GM19324 (cell line): Measurements from ENCODE around the gene CNGB1.
"Not testable (repeated sequence)": the region's sequence is repeated elsewhere in the genome, so short reads cannot be mapped to it uniquely, and the experiment has no call there.

Source experiments
- ATAC-seq: cut with Tn5 transposase; IDR thresholded peaks from one replicate; pipeline ENCODE4 v1.9.1; 2021; ENCODE audit warnings: mild to moderate bottlenecking, moderate library complexity; ENCODE audit not compliant: unreplicated experiment, low FRiP score

CNGB1 gene

DNA sequence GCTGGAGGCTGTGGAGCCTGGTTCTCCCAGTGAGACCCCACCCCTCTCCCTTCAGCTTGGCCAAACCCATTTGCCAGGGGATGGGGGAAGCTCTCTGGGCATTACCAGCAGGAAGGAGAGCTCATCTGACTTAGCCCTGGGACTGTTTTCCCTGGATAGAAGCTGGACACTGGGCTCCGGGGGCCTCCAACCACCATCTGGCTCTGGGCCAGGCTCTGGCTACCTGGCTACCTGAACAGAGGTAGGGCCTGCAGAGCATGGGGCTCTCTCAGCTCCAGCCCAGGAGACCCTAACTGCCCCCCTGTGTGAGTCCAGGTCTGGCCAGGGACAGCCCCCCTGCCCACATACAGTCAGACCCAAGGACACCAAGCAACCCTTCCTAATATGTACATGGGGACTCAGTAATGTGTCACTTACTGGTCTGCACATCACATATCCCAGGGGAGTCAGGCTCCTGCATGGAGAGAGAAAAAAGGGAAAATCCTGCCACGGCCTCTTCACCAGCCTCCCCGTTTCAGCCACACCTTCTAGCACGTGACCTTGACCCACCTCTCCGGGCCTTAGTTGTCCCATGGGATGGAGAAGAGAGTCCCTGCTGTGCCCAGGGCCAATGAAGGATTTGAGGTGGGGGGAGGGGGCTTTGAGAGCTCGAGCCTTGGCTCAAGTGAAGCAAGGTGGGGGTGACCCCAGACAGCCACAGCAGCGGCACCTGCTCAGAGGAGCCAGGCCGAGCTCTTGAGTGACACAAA, 13.8 kb downstream of the CNGB1 start:
- ATAC-seq, result no peak

DNA sequence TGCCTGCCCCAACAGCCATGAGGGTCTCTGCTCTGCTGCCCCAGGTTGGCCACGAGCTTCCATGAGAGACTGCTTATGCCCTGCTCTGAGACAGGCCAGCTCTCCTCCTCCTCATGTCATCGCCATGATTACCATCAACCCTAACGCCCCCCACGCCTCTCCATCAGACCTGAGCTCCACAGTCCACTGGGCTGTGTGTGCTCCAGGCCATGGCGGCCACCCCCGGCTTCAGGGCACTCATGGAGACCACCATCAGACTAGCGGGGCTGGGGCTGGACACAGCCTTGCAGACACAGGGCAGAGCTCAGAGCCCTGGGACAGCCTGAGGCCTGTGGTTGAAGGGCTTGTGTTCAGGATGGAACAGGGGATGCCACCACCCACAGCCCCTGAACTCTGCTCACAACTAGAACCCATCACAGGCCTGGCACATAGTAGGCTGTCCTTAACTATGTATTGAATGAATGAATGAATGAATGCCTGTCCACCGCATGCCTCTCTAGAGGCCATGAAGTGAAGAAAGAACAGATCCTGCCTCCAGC, 14.6 kb downstream of the CNGB1 start:
- no peak for ATAC-seq

DNA sequence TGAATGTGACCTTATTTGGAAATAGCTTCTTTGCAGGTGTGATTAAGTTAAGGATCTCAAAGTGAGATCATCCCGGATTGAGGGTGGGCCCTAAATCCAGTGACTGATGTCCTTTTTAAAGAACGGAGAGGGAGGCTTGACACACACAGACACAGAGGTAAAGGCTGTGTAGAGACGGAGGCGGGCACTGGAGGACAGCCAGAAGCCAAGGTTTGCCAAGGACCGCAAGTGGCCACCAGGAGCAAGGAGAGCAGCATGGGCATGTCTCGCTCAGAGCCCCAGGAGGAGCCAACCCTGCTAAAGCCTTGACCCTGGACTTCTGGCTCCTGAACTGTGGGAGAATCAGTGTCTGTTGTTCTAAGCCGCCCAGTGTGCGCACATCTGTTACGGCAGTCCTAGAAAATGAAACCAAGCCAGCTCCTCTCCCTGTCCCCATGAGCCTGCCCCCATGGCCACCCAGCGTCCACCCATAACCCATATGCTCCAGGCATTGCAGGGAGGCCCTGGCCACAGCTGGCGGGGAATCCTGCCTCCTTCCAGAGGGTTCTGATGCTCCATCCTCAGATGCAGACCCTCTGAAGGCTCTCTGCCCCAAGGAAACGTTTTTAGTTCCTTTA, 15.2 kb downstream of the CNGB1 start:
- ATAC-seq, result no peak

DNA sequence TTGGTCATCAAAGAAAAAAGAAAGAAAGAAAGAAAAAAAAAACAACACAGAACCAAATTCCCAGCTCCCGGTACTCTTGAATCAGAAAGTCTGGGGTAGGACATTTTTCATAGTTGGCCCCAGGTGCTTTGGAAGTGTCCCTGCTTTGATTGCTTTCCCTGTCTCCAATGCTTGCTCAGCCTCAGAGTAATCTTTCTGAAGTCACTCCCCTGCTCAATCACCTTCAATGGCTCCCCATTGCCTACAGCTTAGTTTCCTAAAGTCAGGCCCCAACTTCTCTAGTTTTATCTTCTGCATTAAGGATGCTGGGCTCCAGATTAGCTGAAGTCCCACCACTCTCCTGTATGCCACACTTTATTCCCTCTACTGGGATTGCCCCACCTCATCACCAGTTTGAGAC, 17.1 kb downstream of the CNGB1 start:
- no peak for ATAC-seq

DNA sequence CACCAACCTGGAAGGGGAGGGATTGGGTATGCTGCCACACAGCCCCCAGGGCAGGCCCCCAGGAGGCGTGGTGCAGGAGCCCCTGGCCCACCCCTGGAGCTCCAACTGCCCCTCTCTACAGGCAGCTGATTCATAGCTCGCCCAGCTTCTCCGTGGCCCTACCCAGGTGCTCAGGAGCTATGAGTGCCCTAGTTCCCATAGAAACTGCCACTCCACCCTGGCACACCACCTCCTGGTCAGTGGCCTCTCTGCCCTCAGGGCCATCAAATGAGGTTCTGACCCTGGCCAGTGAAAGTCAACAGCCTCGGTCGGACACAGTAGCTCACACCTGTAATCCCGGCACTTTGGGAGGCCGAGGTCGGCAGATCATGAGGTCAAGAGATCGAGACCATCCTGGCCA, 18.0 kb downstream of the CNGB1 start:
- no peak for ATAC-seq

DNA sequence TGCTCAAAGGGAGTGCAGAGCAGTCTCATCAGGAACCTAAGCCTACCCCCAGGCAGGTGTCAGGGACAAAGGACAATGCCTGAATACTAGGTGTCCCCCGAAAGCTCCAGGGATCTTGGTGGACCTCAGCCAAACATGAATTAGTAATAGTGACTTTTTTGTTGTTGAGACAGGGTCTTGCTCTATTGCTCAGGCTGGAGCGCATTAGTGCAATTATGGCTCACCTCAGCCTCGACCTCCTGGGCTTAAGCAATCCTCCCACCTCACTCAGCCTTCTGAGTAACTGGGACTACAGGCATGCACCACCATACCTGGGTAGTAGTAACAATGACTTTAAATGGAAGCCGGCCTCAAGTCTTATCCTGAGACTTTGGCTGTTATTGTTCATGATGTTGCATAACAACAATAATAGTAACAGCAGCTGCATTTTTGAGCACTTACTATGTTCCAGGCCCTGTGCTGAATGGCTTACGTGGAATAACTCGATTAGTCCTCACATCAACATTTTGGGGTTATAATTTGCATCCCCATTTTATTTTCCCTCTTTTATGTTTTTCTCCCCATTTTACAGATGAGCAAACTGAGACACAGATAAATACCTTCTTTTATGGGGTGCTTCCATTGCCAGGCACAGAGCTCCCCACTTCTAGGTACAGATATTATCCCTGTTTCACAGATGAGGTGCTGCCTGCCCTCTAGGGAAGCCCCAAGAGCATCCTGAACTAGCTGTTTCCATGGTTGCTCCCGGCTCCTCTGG, 19.5 kb downstream of the CNGB1 start:
- ATAC-seq, result no peak

DNA sequence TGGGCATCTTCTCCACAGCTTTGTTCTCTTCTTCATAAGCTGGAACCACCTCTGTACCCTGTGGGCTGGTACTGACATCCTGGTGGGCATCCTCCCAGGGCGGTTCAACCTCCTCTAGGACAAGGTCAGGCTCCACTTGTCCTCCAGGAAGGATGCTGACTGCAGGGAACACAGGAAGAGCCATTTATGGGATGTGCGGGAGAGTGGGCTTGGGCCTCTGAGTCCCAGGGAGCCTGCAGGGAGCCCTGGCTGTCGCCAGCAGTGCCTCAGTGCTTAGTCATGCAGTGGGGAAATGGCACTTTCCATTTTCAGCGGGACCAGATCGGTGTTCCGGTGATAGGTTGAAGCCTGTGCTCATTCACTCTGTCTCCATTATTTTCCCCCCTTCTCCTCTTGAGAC, 20.5 kb downstream of the CNGB1 start:
- no peak for ATAC-seq

DNA sequence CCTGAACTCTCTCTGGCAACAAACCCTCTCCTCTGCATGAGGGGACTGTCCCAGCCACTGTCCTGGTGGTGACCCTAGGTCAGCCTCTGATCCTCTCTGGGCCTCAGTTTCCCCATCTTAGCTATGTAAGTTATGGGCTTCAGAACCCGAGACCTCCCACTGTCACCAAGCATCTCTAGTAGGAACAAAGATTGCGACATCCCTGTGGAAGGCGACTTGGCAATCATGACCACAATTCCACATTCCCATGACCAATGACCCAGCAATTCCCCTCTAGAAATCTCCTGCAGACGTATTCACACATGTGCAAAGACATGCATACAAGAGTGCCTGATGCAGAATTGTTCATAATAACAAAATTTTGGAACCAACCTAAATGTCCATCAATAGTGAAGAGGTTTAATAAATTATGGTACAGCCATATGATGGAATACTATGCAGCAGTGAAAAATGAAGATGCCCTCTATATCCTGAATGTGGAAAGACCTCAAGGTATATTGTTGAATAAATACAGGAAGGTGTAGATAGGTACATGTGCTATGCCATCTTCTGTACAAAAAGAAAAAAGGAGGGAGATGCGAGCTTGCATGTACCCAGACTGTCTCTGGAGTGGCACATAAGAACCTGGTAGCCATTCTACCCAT, 21.2 kb downstream of the CNGB1 start:
- ATAC-seq, result no peak

DNA sequence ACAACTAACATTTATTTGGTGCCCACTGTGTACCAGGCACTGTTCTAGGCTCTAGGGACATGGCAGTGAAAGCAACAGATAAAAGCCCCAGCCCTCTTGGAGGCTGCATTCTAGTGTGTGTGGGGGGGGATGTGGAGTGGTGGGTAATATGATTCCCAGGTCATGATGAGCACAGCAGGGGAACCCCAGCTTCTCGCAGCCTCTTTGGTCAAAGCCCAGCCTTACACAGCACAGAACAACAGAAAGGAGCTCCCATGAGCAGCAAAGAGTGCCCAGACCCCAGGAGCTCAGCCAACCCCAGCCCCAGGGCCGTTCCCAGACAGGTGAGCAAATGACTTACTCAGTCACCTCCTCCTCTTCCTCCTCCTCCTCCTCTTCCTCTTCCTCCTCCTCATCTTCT, 21.9 kb downstream of the CNGB1 start:
- no peak for ATAC-seq

DNA sequence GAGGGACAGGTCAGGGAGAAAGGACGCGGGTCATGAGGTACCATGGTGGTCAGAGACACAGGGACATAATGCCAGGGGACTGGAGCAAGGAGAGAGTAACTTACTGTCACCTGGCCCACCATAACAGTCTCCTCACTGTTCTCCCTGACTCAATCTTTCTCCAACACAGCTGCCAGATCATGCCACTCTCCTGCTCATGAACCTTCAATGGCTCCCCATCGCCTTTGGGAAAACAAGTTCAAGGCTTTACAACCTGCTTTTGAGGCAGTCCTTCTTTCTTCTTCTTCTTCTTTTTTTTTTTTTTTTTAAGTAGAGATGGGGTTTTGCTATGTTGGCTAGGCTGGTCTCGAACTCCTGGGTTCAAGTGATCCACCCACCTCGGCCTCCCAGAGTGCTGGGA, 22.9 kb downstream of the CNGB1 start:
- no peak for ATAC-seq

DNA sequence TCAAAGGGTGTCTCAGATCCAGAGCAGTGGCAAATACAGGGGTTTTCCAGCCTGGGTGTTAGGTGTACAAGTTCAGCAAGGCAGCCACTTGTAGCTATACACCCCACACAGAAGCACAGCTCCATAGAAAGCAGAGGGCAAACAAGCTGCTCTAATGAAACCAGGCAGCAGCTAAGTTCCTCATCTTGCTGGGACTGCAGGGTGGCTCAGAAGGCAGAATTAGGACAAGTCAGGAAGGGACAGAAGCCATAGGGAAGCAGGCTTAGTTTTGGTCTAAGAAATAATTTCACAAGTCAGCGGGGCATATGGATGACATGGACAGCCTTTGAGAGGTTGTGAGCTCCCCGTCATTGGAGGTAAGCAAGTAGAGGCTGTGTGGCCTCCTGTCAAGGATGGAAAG, 23.7 kb downstream of the CNGB1 start:
- ATAC-seq, result no peak

DNA sequence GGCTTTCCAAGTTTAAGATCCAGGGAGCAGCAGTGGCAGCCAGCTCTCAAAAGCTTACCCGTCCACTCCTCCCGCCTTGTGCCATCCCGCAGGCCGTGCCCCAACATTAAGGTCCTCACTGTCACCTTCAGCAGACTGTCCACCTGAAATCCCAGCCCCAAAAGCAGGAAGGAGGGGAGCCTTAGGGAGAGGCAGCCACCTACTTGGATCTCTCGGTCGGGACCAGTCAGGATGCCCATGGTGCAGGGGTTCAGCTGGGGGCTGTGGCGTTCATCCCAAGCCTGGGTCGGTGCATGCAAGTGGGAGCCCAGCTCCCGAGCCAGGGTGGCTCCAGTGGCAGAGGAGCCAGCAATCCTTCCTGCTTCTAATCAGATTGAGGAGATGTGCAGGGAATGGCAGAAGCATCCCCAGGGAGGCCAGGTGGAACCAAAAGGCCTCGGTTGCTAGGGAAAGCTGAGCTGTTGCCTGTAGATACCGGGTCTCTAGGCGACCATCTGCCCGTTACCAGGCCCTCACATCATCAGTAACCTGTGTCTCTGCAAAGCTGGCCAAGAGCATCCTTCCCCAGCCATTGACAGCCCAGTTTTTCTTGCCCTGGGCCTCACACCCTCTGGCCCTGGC, 24.6 kb downstream of the CNGB1 start:
- no peak for ATAC-seq

DNA sequence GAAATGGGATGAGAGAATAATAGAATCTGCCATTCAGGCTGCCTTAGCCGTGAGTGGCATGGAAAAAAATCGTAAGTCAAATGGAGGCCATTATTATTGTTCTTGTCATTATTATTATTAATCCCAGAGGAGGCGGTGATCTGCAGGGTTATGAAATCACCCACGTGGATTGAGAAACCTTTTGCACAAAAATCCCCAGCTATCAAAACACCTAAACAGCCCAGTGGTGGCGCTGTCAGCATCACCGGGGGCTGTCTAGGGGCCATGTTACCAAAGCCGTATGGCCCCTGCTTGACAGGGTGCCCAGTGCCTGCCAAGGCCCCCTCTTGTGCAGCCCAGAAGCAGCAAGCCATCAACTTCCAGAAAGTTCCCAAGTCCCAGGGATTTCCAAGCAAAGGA, 25.2 kb downstream of the CNGB1 start:
- ATAC-seq, result no peak

DNA sequence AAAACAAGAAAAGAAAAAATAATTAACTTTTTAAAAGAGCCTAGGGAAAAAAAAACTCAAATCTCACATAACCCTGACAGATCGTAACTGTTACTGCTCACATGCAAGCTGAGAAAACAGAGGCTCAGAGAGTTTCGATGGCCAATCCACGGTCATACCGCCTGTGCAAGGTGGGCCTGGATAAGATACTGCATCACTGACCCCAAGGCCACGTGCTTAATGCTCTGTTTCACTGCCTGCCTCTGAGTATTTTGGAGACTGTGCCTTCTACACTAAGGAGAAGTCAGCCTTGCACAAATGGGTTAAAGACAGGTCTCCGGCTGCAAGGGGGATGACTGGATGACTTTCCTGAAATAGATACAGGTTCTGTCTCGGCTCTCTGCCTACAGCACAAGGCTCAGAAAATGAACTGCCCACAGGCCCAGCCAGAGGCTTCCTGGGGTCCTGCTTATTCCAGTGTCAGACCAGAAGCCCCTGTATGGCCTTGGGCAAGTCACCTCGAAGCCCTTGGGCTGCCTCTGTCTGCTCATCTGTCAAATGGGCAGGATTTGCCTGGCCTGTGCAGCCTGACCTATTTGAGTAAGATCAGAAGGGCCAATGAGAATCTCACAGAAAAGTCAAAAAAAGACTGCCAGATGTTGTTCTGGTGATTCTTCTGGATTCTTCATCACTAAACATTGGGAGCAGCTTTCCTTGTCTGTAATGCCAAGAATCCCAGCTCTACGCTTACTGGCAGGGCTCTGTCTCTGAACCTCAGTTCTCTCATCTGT, 25.8 kb downstream of the CNGB1 start:
- ATAC-seq, result no peak

DNA sequence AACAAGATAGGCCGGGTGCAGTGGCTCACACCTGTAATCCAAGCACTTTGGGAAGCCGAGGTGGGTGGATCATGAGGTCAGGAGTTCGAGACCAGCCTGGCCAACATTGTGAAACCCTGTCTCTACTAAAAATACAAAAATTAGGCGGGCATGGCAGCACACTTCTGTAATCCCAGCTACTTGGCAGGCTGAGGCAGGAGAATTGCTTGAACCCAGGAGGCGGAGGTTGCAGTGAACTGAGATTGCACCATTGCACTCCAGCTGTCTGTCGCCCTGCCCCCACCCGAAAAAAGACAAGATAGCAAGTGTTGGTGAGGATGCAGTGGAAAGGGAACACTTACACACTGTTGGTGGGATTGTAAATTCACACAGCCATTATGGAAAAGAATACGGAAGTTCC, 27.5 kb downstream of the CNGB1 start:
- ATAC-seq, result not testable (repeated sequence)

DNA sequence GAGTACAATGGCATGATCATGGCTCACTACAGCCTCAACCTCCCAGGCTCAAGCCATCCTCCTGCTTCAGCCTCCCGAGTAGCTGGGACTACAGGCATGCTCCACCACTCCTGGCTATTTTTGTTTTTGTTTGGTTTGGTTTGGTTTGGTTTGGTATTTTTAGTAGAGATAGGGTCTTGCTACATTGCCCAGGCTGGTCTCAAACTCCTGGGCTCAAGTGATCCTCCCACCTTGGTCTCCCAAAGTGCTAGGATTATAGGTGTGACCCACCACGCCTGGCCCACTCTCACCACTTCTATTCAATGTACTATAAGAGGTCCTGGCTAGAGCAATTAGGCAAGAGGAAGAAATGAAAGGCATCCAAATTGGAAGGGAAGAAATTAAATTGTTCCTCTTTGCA, 29.0 kb downstream of the CNGB1 start:
- ATAC-seq, result not testable (repeated sequence)

DNA sequence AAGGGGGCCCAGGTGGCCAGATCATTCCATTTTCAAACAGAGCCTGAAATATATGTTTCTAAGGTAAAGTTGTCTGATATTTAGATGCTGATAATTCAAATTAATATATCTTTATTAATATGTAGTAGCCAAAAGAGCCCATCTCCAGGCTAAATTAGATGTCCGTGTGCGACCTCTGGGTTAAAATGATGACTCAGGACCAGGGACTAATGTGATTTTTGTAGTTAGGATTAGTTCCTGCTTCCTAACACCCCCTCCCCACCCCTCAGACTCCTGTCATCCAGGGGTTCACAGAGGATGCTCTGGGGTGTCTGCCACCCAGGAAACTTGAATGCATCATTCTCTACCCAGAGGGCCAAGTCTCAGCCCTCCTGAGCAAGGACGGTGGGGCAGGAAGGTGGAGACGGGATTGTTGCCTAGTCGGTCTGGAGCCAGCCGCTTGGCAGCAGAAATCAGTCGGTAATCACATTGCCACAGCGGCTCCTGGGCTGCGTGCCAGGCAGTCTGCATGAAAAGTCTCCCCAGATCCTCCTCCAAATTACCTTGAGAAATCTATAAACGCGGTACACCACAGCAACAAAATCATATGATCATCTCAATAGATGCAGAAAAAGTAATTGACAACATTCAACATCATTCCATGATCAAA, 29.8 kb downstream of the CNGB1 start:
- no peak for ATAC-seq

DNA sequence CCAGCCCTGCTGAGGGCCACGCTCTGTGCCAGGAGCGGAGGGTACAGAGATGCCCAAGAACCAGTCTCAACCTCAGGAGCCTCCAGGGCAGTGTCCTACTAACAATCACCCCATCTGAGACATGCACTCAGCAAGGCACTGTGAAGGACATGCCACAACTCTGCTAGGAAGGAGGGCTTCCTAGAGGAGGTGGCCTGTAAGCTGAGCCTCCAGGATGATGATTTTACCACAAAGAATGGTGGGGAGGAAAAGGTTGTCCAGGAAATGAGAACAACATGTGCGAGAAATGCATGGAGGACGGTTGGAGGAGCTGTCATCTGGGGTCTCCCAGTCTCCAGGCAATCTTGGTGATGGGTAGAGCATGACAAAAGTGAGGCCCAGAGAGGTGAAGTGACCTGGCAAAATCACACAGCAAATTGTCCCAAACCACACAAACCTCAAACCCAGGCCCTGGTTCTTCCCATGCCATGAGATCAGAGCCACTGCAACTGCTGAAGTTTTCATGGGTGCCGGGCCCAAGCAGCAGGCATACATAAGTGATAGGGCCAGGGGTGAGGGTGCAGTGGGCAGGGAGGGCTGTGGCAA, 30.5 kb downstream of the CNGB1 start:
- no peak for ATAC-seq

DNA sequence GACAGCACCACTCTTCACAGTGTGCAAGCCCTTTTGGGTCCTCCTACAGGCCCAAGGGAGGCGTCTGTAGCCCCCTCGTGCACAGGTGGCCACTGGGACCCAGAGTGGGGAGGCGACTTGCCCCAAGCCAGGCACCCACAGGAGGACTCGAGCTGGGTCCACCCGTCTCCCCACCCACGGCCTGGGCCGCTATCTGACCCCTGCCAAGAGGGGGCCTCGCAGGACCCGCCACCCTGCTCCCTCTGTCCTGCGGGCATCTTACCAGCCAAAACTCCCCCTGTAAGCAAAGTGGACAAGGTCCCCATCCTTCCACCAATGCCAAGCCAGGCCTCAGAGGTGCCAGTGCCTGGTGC, 31.1 kb downstream of the CNGB1 start:
- ATAC-seq, result no peak
